WTC11 (cell line): ENCODE results near the gene EPSTI1. TPM values are rescaled to one million over a fixed set of nuclear protein-coding genes. Genes with fewer than 3 reads are reported as not detected.

Source experiments
- ATAC-seq: fragments of 200-7000 bp; cut with Tn5 transposase; 2 replicates; pipeline ENCODE4 v1.10.0; 2021; ENCODE audit warnings: mild to moderate bottlenecking, moderate library complexity
- CTCF ChIA-PET: fragments of 300-600 bp; sonication (Branson Sonifier 250); formaldehyde crosslinking; loops from one replicate; lab custom pipeline; 2021; ENCODE audit warnings: antibody characterized with exemption; lab: Charles Lee
- POLR2A ChIA-PET: fragments of 350-600 bp; sonication (Branson Sonifier 250); formaldehyde crosslinking; loops from one replicate; lab custom pipeline; 2021; ENCODE audit warnings: antibody characterized with exemption; lab: Charles Lee
- DNase-seq: peaks from one replicate; pipeline ENCODE4 v3.0.0; 2021; ENCODE audit warnings: low spot score
- H3K27ac Mint-ChIP-seq: 2 replicates; pipeline ENCODE4 v1.8.0; 2021; ENCODE audit warnings: mixed read lengths
- H3K27me3 Mint-ChIP-seq: 2 replicates; pipeline ENCODE4 v1.8.0; 2021; ENCODE audit warnings: low read depth, mild to moderate bottlenecking, moderate library complexity, mixed read lengths
- H3K36me3 Mint-ChIP-seq: 2 replicates; pipeline ENCODE4 v1.8.0; 2021; ENCODE audit warnings: mixed read lengths
- H3K4me1 Mint-ChIP-seq: 2 replicates; pipeline ENCODE4 v1.8.0; 2022; ENCODE audit warnings: mixed read lengths
- H3K4me3 Mint-ChIP-seq: 2 replicates; pipeline ENCODE4 v1.8.0; 2021; ENCODE audit warnings: mild to moderate bottlenecking, moderate library complexity, mixed read lengths
- H3K9me3 Mint-ChIP-seq: 2 replicates; pipeline ENCODE4 v1.8.0; 2021; ENCODE audit warnings: mixed read lengths
- AR ChIP-seq: fragments of 250-450 bp; sonication (Bioruptor Pico); IDR thresholded peaks from 2 replicates; pipeline ENCODE4 v1.9.0; 2021; ENCODE audit warnings: mild to moderate bottlenecking
- CREM ChIP-seq: sonication (generic); formaldehyde crosslinking; IDR thresholded peaks from 2 replicates; pipeline ENCODE4 v1.8.1; 2022; ENCODE audit warnings: mild to moderate bottlenecking, missing genetic modification reagents, moderate library complexity
- CTCF ChIP-seq: fragments of 200-600 bp; IDR thresholded peaks from 2 replicates; pipeline ENCODE4 v1.8.0; 2022; ENCODE audit warnings: antibody characterized with exemption
- FOXP1 ChIP-seq: sonication (generic); formaldehyde crosslinking; IDR thresholded peaks from 2 replicates; pipeline ENCODE4 v1.8.0; 2022; ENCODE audit warnings: missing genetic modification reagents, mild to moderate bottlenecking, moderate library complexity, borderline replicate concordance
- GABPB1 ChIP-seq: sonication (generic); formaldehyde crosslinking; IDR thresholded peaks from 2 replicates; pipeline ENCODE4 v1.8.1; 2023; ENCODE audit warnings: mild to moderate bottlenecking, missing genetic modification reagents
- RELA ChIP-seq: sonication (generic); formaldehyde crosslinking; IDR thresholded peaks from 2 replicates; pipeline ENCODE4 v1.8.1; 2022; ENCODE audit warnings: missing genetic modification reagents, mild to moderate bottlenecking, borderline replicate concordance
- TP53 ChIP-seq: sonication (generic); formaldehyde crosslinking; IDR thresholded peaks from 2 replicates; pipeline ENCODE4 v1.8.1; 2023; ENCODE audit warnings: mild to moderate bottlenecking, missing genetic modification reagents
- ZNF232 ChIP-seq: sonication (generic); formaldehyde crosslinking; IDR thresholded peaks from 2 replicates; pipeline ENCODE4 v1.8.0; 2022; ENCODE audit warnings: mild to moderate bottlenecking, missing genetic modification reagents
- ZSCAN18 ChIP-seq: fragments of 250-450 bp; sonication (Bioruptor Pico); IDR thresholded peaks from 2 replicates; pipeline ENCODE4 v2.1.2; 2022; ENCODE audit warnings: mild to moderate bottlenecking, moderate library complexity
- total RNA-seq: library from RNA; stranded (reverse); gene quantifications from 3 replicates; pipeline ENCODE4 v1.2.3, GENCODE V29; 2021

Gene EPSTI1
- total RNA-seq, 1 experiment from 2014 or later: 2.1 TPM

- no peak for TF ChIP-seq FOXP1 (CRISPR knock-in tag)
- TF ChIP-seq TP53 (CRISPR knock-in tag): no peak
- peak; percentile 46 for TF ChIP-seq CTCF
- peak overlapping the region; percentile 83; the same call in 1 of the 2 replicates for H3K27ac Mint-ChIP-seq
- H3K4me1 Mint-ChIP-seq: peaks cover 40% of the 10 kb centered on the region
- peaks cover 4% of the 10 kb centered on the region; the same call in 1 of the 2 replicates for H3K9me3 Mint-ChIP-seq
- H3K4me3 Mint-ChIP-seq: no peak overlapping the region
- ATAC-seq (peak; percentile 83), DNase-seq (peak; percentile 41)
- ChIA-PET POLR2A (no interaction called here), CTCF (interaction anchor here (1.0 to 1.2 kb wide), 3 partner anchors 15 to 156 kb away, joined by 3 read pairs; no protein-coding TSS in a partner anchor)
- no peaks in the 10 kb centered on the region for H3K27me3 Mint-ChIP-seq
- no peaks in the 10 kb centered on the region for H3K36me3 Mint-ChIP-seq
These were observed 21.0 kb downstream of the EPSTI1 start for GRCh38 chr13:42970824-42971690.

- H3K36me3 Mint-ChIP-seq: peaks cover 2% of the 10 kb centered on the region; the same call in 1 of the 2 replicates
- H3K27me3 Mint-ChIP-seq: no peaks in the 10 kb centered on the region
- no peak overlapping the region for H3K4me3 Mint-ChIP-seq
- CTCF ChIA-PET: interaction anchor here (0.7 to 2.9 kb wide), 16 partner anchors 9 to 857 kb away, joined by 3 to 14 read pairs (median 4); partner anchors contain the start of gene DNAJC15
- H3K4me1 Mint-ChIP-seq: peaks cover 47% of the 10 kb centered on the region
- POLR2A ChIA-PET: no interaction called here
- H3K27ac Mint-ChIP-seq: peak overlapping the region; percentile 84; the same call in 1 of the 2 replicates
- TF ChIP-seq CREM (CRISPR knock-in tag): no peak
- peak; percentile 89 for TF ChIP-seq CTCF
- TF ChIP-seq GABPB1 (CRISPR knock-in tag): no peak
- ATAC-seq: peak; percentile 71
- DNase-seq: peak; percentile 90
- peaks cover 6% of the 10 kb centered on the region; the same call in 1 of the 2 replicates for H3K9me3 Mint-ChIP-seq
These were observed 22.4 kb downstream of the EPSTI1 start for GRCh38 chr13:42969565-42970172.

- ATAC-seq (peak; percentile 83), DNase-seq (peak; percentile 74)
- no peak overlapping the region for H3K4me3 Mint-ChIP-seq
- TF ChIP-seq ZNF232 (CRISPR knock-in tag) (no peak), AR (CRISPR knock-in tag) (no peak), RELA (CRISPR knock-in tag) (no peak), ZSCAN18 (CRISPR knock-in tag) (no peak)
- peaks cover 2% of the 10 kb centered on the region; the same call in 1 of the 2 replicates for H3K36me3 Mint-ChIP-seq
- no peaks in the 10 kb centered on the region for H3K27me3 Mint-ChIP-seq
- H3K4me1 Mint-ChIP-seq: peaks cover 47% of the 10 kb centered on the region
- peaks cover 4% of the 10 kb centered on the region; the same call in 1 of the 2 replicates for H3K9me3 Mint-ChIP-seq
- CTCF ChIA-PET: interaction anchor here (0.6 to 2.9 kb wide), 23 partner anchors 19 to 858 kb away, joined by 3 to 14 read pairs (median 4); partner anchors contain the start of gene DNAJC15
- no peak overlapping the region; the same call in 1 of the 2 replicates for H3K27ac Mint-ChIP-seq
- POLR2A ChIA-PET: interaction anchor here (0.6 kb wide), 1 partner anchor 36 kb away, joined by 3 read pairs; no protein-coding TSS in a partner anchor
These were observed 23.1 kb downstream of the EPSTI1 start for GRCh38 chr13:42968906-42969305.
